Spleen (tissue), 7 donors: Measurements from ENCODE around the gene ZNF236.

Experiments
- POLR2A ChIP-seq, 3 donors: fragments of 450-650 bp; IDR thresholded peaks; one replicate each; pipeline ENCODE4 v1.5.1; 2017; ENCODE audit warnings: antibody characterized with exemption in 3 of 3, mild to moderate bottlenecking in 1 of 3
- POLR2AphosphoS5 ChIP-seq, 3 donors: sonication (generic); formaldehyde crosslinking; IDR thresholded peaks; one replicate each; pipeline ENCODE4 v1.5.1; 2017; ENCODE audit warnings: antibody characterized with exemption in 3 of 3
- TF ChIP-seq, protein P1 (sequence below), 11 experiments: fragments of 200-600 bp in 7 of 11; fragments of 450-650 bp in 4 of 11; sonication (generic) in 4 of 11; IDR thresholded peaks in 8 of 11; conservative IDR thresholded peaks in 3 of 11; 1 replicate in 7 of 11; 2 replicates in 4 of 11; pipeline versions ENCODE4 v1.4.0 to v1.8.0; 2016 to 2021; ENCODE audit warnings: antibody characterized with exemption in 11 of 11, inconsistent platforms in 4 of 11, mild to moderate bottlenecking in 1 of 11
- donor health status: DM: no; HTN: no; CAD: no; lungs with moderate emphysema.
- donor health status: DM: no; HTN: no; CAD: no.
- donor health status: DM: no; HTN: no; CAD: no.

GRCh38 chr18:76979906-76980305, 157.5 kb downstream of the ZNF236 start:
- TF ChIP-seq, protein P1, sequence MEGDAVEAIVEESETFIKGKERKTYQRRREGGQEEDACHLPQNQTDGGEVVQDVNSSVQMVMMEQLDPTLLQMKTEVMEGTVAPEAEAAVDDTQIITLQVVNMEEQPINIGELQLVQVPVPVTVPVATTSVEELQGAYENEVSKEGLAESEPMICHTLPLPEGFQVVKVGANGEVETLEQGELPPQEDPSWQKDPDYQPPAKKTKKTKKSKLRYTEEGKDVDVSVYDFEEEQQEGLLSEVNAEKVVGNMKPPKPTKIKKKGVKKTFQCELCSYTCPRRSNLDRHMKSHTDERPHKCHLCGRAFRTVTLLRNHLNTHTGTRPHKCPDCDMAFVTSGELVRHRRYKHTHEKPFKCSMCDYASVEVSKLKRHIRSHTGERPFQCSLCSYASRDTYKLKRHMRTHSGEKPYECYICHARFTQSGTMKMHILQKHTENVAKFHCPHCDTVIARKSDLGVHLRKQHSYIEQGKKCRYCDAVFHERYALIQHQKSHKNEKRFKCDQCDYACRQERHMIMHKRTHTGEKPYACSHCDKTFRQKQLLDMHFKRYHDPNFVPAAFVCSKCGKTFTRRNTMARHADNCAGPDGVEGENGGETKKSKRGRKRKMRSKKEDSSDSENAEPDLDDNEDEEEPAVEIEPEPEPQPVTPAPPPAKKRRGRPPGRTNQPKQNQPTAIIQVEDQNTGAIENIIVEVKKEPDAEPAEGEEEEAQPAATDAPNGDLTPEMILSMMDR (IDR thresholded peaks at IDR 0.05 in 8 of 11, conservative IDR thresholded peaks at IDR 0.05 in 3 of 11): no peak
- TF ChIP-seq POLR2AphosphoS5 (IDR thresholded peaks at IDR 0.05) (no peak), POLR2A (IDR thresholded peaks at IDR 0.05) (no peak)
